GM20000 (cell line): ENCODE results near the gene CAND1.

Experiments
- DNase-seq: peaks from one replicate; pipeline ENCODE4 v3.0.0; 2012; ENCODE audit warnings: low spot score
- CTCF ChIP-seq: IDR thresholded peaks from 2 replicates; pipeline ENCODE4 v1.5.1; 2012; ENCODE audit warnings: mild to moderate bottlenecking, control low read depth; ENCODE audit errors: extremely low read depth, missing control alignments

Gene CAND1

GRCh38 chr12:67269633-67270573, 745 bp downstream of the CAND1 start:
- peak; percentile 25 for DNase-seq
- TF ChIP-seq CTCF: no peak

- no peak for TF ChIP-seq CTCF
- no peak for DNase-seq
Observed at GRCh38 chr12:67270622-67271021, 1.5 kb downstream of the CAND1 start.

- DNase-seq: no peak
- TF ChIP-seq CTCF: no peak
Observed at GRCh38 chr12:67271976-67272375, 2.8 kb downstream of the CAND1 start.

- peak; percentile 16 for DNase-seq
- TF ChIP-seq CTCF: no peak
Observed at GRCh38 chr12:67274186-67274585, 5.0 kb downstream of the CAND1 start.

GRCh38 chr12:67275380-67275913, 6.3 kb downstream of the CAND1 start:
- DNase-seq: no peak
- TF ChIP-seq CTCF: no peak

- no peak for TF ChIP-seq CTCF
- no peak for DNase-seq
Observed at GRCh38 chr12:67276421-67276820, 7.3 kb downstream of the CAND1 start.

GRCh38 chr12:67279637-67280036, 10.5 kb downstream of the CAND1 start:
- DNase-seq: no peak
- no peak for TF ChIP-seq CTCF
